ENCODE measurements around the gene COL6A5. TPM values are rescaled to one million over a fixed set of nuclear protein-coding genes. Genes with fewer than 3 reads are reported as not detected.

The COL6A5 gene
- total and polyA plus RNA-seq, 4 donors = 0.01 to 0.09 TPM; not detected in 2

- DNase-seq (ENCODE audit: low spot score) = no peak
- no peak for TF ChIP-seq REST (IDR thresholded peaks at IDR 0.05)
- TF ChIP-seq NR2F2 (IDR thresholded peaks at IDR 0.05) = no peak
- no peak for TF ChIP-seq RAD21 (IDR thresholded peaks at IDR 0.05)
- no peak for TF ChIP-seq HNF4A (conservative IDR thresholded peaks at IDR 0.05)
- Histone ChIP-seq H3K27me3 (ENCODE audit: control insufficient read depth in 4 of 4, insufficient read depth in 4 of 4, low read length in 3 of 4) (no peaks in the 10 kb centered on the region), H3K9me3 (ENCODE audit: control insufficient read depth in 4 of 4, low read length in 3 of 4) (no peaks in the 10 kb centered on the region), H3K9ac (ENCODE audit: low read depth in 1 of 2, low read length in 2 of 2) (no peak overlapping the region), H3K4me1 (ENCODE audit: control insufficient read depth in 4 of 4, insufficient read depth in 4 of 4, low read length in 3 of 4) (no peaks in the 10 kb centered on the region), H3K36me3 (ENCODE audit: control insufficient read depth in 4 of 4, insufficient read depth in 3 of 4, low read depth in 1 of 4, low read length in 3 of 4) (no peaks in the 10 kb centered on the region), H3K27ac (ENCODE audit: low read depth in 1 of 2, low read length in 2 of 2) (no peak overlapping the region), H3K4me3 (ENCODE audit: low read depth in 1 of 3, low read length in 3 of 3) (no peak overlapping the region)
- 65% methylated on average over 2 of the region's 2 CpGs for WGBS
Observed at GRCh38 chr3:130465521-130465920, 120.0 kb downstream of the COL6A5 start.

GRCh38 chr3:130468311-130468710 is 122.8 kb downstream of the COL6A5 start:
- no peak overlapping the region for H3K27ac ChIP-seq (ENCODE audit: low read depth in 1 of 2, low read length in 2 of 2)
- no peaks in the 10 kb centered on the region for H3K36me3 ChIP-seq (ENCODE audit: control insufficient read depth in 4 of 4, insufficient read depth in 3 of 4, low read depth in 1 of 4, low read length in 3 of 4)
- no peaks in the 10 kb centered on the region for H3K4me1 ChIP-seq (ENCODE audit: control insufficient read depth in 4 of 4, insufficient read depth in 4 of 4, low read length in 3 of 4)
- WGBS = 96% methylated on average over 1 of the region's 1 CpG
- H3K27me3 ChIP-seq (ENCODE audit: control insufficient read depth in 4 of 4, insufficient read depth in 4 of 4, low read length in 3 of 4) = peaks cover 0 to 8% (median 0%) of the 10 kb centered on the region in 4 donors
- H3K4me3 ChIP-seq (ENCODE audit: low read depth in 1 of 3, low read length in 3 of 3) = no peak overlapping the region
- no peak for TF ChIP-seq HNF4A (conservative IDR thresholded peaks at IDR 0.05)
- TF ChIP-seq FOXA2 (IDR thresholded peaks at IDR 0.05) = no peak
- TF ChIP-seq TAF1 (conservative IDR thresholded peaks at IDR 0.05) = no peak
- no peak for TF ChIP-seq NR2F2 (IDR thresholded peaks at IDR 0.05)
- TF ChIP-seq YY1 (IDR thresholded peaks at IDR 0.05) = no peak
- no peak for TF ChIP-seq ATF3 (IDR thresholded peaks at IDR 0.05)
- TF ChIP-seq CTCF (IDR thresholded peaks at IDR 0.05; ENCODE audit: low read depth, low read length, missing input control) = no peak
- TF ChIP-seq FOXA1 (IDR thresholded peaks at IDR 0.05) = no peak
- H3K9ac ChIP-seq (ENCODE audit: low read depth in 1 of 2, low read length in 2 of 2) = no peak overlapping the region
- no peaks in the 10 kb centered on the region for H3K9me3 ChIP-seq (ENCODE audit: control insufficient read depth in 4 of 4, low read length in 3 of 4)
- DNase-seq (ENCODE audit: low spot score) = no peak

GRCh38 chr3:130470126-130470525 is 124.7 kb downstream of the COL6A5 start:
- no peak overlapping the region for H3K4me3 ChIP-seq (ENCODE audit: low read depth in 1 of 3, low read length in 3 of 3)
- H3K27me3 ChIP-seq (ENCODE audit: control insufficient read depth in 4 of 4, insufficient read depth in 4 of 4, low read length in 3 of 4) = peaks cover 0 to 8% (median 0%) of the 10 kb centered on the region in 4 donors
- no peak overlapping the region for H3K9ac ChIP-seq (ENCODE audit: low read depth in 1 of 2, low read length in 2 of 2)
- no peaks in the 10 kb centered on the region for H3K36me3 ChIP-seq (ENCODE audit: control insufficient read depth in 4 of 4, insufficient read depth in 3 of 4, low read depth in 1 of 4, low read length in 3 of 4)
- no peaks in the 10 kb centered on the region for H3K4me1 ChIP-seq (ENCODE audit: control insufficient read depth in 4 of 4, insufficient read depth in 4 of 4, low read length in 3 of 4)
- no peak for DNase-seq (ENCODE audit: low spot score)
- no peaks in the 10 kb centered on the region for H3K9me3 ChIP-seq (ENCODE audit: control insufficient read depth in 4 of 4, low read length in 3 of 4)
- H3K27ac ChIP-seq (ENCODE audit: low read depth in 1 of 2, low read length in 2 of 2) = no peak overlapping the region
- 59% methylated on average over 3 of the region's 3 CpGs for WGBS
- TF ChIP-seq HNF4G (IDR thresholded peaks at IDR 0.05) = no peak
- no peak for TF ChIP-seq SP1 (IDR thresholded peaks at IDR 0.05)
- TF ChIP-seq YY1 (IDR thresholded peaks at IDR 0.05) = no peak
- no peak for TF ChIP-seq ATF3 (IDR thresholded peaks at IDR 0.05)
- TF ChIP-seq FOXA2 (IDR thresholded peaks at IDR 0.05) = no peak
- TF ChIP-seq EGR1 (IDR thresholded peaks at IDR 0.05; ENCODE audit: low read depth in 2 of 2) = no peak
